GM21825 (cell line): ENCODE measurements around the gene FXYD7.
"Not testable (repeated sequence)": the region's sequence is repeated elsewhere in the genome, so short reads cannot be mapped to it uniquely, and the experiment has no call there.

Experiments
- ATAC-seq: cut with Tn5 transposase; IDR thresholded peaks from one replicate; pipeline ENCODE4 v1.9.1; 2021; ENCODE audit warnings: mild to moderate bottlenecking, moderate library complexity; ENCODE audit not compliant: unreplicated experiment

FXYD7 gene, protein sequence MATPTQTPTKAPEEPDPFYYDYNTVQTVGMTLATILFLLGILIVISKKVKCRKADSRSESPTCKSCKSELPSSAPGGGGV

DNA sequence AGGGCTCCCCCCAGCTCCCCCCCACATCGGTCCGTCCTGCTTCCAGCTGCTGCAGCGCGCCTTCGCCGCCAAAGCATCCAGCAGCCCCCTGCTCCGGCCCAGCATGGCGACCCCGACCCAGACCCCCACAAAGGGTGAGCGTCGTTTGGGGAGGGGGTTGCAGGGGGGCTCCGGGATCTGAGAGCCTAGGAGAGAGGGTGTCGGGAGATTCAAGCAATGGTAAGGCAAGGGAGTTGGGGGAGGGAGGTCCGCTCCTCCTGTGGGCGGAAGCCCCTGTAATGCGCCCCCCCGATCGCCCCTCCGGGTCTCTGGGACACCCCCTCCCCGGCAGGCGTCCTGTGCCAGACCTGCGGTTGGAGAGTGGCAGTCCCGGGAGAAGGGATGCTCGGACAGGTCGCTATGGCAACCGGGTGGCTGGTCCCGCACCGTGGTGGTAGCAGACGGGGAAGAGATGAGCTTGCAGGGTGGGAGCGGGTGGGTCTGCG is at the start of gene FXYD7:
TSS of gene FXYD7 (plus strand) at position 25 of the 485 bp plus-strand sequence. CDS start at position 104, 79 bp downstream.
- no peak for ATAC-seq

DNA sequence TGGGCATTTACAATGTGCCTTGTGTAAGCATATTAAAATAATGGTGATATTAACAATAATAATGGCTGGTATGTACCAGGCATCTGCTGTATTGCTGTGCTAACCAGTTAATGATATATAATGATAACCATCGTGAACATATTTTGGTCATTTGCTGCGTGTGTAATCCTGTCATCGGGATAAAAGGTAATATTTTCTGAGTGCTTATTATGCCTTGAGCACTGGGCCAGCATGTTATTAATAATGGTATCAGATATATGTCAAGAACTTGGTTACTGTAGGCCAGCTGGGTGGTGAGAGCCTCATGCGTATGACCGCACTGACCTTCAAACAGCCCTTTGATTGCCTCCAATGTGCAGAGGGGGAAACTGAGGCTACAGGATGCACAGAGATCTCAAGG is 49.6 kb upstream of the FXYD7 start:
- no peak for ATAC-seq

DNA sequence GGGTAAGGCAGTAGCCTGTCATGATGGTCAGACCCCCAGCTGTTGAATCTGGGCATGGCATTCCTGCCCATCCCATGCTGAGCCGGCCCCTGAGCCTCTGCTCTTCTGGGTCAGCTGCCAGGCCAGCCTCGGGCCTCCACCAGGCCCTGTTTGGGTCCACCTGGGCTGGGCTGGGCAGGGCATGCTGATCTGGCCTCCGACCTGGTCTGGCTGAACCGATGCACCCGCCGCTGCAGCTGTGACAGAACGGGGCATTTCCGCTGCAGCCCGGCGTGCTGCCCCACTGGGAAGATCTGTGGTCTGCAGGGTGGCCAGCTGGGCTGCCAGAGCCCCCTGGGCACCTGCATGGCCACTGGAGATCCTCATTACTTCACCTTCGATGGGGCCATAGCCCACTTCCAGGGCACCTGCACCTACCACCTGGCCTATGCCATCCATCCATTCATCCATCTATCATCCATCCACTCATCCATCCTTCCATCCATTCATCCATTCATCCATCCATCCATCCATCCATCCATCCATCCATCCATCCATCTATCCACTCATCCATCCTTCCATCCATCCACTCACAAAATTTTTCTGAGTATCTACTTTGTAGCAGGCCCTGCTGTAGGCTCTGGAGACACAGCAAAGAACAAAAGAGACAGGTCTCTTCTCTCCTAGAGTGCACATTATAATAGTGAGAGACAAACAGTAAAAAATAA is 49.0 kb upstream of the FXYD7 start:
- ATAC-seq: no peak

DNA sequence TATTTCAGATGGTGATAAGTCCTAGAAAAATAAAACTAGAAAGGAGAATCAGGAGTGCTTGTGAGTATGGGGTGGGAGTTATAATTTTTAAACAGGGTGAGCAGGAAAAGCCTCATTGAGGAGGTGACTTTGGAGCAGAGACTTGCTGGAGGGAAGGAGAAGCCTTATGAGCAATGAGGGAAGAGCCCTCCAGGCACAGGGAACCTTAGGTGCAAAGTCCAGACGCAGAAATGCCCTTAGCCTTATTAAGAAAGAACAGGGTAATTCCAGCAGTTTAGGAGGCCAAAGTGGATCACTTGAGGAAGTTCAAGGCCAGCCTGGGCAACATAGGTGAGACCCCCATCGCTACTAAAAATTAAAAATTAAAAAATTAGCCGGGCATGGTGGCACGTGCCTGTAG is 48.4 kb upstream of the FXYD7 start:
- no peak for ATAC-seq

DNA sequence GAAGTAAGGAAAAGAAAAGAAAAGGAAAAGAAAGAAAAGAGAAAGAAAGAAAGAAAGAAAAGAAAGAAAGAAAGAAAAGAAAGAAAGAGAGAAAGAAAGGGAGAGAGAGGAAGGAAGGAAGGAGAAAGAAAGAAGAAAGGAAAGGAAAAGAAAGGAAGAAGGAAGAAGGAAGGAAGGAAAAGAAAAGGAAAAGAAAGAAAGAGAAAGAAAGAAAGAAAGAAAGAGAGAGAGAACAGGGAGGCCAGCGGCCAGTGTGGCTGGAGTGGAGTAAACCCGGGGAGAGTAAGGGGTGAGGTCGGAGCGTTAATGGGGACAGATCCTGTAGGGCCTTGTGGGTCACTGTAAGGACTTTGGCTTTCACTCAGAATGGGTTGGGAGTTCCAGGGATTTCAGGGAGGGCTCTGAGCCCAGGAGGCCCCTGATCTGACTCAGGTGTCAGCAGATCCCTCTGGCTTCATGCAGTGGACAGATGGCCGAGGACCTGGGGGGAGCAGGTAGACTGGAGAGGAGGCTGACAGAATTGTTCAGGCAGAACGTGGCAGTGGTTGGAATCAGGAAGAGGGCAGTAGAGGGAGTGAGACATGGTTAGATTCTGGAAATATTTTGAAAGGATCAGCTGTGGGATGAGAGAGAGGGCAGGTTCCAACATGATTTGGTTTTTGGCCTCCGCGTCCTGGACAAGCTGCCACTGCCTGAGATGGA is 47.2 kb upstream of the FXYD7 start:
- ATAC-seq: no peak

DNA sequence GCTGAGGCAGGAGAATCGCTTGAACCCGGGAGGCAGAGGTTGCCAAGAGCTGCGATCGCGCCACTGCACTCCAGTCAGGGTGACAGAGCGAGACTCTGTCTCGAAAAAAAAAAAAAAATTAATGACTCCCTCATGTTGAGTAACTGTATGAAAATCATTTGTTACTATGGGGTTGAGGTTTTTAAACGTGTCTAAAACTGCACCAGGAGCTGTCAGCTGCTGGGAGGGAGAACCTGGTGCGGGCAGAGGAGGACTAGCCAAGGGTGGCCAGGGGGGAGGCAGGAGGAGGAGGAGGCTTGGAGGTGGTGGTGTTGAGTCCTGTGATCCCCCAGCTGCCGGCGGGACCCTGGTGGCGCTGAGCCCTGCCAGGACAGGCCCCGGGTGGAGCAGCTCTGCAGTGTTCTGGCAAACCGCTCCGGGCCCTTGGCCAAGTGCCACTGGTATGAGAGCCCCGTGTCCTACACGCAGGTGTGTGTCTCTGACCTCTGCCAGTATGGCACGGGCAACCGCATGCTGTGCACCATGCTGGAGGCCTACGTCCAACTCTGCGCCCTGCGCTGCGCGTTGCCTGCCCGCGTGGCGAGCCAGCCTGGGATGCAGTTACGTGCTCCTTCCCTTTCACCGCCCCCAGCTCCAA is 44.5 kb upstream of the FXYD7 start:
- ATAC-seq: no peak

DNA sequence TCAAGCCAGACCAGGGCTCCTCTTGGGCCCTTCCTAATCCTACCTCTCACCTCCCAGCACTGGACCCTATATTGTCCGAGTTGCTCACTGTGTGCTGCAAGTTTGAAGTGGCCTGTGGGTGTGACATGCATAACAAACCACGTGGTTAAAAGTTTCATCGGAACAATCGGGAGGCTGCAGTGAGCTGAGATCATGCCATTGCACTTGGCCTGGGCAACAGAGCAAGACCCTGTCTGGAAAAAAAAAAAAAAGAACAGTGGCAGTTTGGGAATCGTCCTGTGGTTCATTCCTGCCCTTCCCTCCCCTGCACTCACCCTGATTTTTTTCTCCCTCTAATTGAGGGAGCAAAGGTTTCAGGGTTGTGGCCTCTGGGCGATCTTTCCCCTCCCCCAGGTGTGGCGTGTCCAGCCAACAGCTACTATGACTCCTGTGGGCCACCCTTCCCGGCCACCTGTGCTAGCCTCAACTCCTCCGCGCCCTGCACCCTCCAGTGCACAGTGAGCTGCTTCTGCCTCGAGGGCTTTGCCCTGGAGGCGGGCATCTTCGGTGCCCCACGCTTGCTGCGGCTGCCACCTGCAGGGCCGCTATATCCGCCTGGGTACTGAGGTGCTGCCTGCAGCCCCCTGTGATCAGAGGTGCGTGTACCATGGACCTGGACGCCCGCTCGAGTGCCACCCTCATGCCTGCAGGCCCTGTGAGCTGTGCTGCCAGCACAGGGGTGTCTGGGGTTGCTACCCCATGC is 43.7 kb upstream of the FXYD7 start:
- no peak for ATAC-seq

DNA sequence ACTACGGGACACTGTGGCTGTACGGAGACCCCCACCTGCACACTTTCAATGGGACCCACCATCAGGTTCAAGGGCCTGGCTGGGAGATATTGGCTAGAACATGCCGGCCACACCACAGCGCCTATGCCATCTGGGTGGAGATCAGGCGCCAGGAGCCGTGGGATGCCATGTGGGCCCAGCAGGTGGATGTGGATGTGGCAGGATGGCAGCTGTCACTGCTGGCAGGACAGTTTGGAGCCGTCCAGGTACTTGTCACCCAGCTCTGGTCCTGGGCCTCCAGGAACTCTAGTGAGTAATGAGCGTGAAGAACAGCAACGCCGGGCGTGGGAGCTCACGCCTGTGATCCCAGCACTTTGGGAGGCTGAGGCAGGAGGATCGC is 43.2 kb upstream of the FXYD7 start:
- no peak for ATAC-seq

DNA sequence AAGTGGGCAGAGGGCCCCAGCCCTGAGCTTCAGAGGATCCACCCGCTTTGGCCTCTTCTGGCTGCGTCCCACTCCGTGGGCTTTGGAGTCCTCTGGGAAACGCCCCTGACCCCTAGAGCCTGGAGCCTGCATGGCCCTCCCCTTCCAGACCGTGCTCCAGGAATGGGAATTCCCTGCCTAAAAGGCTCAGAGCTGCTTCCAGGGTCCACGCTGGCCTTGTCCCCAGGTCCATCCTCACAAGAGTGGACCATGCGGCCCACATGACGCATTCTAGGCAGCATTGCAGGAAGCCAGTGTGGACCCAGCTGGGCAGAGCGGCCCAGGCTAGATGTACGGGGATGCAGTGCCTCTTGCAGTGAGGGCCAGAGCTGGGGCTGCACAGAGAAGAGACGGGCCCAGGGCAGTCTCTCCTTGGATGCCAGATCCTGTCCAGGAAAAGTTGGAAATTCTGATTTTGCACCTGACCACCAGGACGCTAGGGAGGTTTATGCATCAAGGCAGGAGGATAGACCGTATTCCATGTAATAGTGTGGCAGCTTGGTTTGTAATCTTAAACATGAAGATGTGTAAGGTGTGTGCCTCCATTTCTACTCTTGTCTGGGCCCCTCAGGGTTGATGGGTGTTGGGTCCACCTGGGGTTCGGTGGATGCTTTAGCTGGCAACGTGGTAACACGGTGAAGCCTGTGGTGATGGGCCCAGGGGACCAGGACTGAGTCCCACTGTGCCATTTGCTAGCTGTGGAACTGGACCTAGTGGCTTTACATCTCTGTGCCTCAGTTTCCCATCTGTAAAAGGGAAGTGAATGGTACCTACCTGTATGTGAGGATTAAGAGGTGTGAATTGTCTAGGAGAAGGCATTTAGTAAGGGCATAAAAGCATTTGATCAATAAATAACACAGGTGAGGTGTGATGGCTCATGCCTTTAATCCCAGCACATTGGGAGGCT is 42.2 kb upstream of the FXYD7 start:
- no peak for ATAC-seq

DNA sequence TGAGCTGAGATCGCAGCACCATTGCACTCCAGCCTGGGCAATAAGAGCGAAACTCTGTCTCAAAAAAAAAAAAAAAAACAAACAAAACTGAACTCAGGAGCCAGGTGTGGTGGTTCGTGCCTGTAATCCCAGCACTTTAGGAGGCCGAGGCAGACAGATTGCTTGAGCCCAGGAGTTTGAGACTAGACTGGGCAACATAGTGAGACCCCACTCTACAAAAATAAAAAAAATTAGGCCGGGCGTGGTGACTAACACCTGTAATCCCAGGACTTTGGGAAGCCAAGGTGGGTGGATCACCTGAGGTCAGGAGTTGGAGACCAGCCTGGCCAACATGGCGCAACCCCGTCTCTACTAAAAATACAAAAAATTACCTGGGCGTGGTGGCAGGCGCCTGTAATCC is 41.1 kb upstream of the FXYD7 start:
- ATAC-seq: not testable (repeated sequence)

DNA sequence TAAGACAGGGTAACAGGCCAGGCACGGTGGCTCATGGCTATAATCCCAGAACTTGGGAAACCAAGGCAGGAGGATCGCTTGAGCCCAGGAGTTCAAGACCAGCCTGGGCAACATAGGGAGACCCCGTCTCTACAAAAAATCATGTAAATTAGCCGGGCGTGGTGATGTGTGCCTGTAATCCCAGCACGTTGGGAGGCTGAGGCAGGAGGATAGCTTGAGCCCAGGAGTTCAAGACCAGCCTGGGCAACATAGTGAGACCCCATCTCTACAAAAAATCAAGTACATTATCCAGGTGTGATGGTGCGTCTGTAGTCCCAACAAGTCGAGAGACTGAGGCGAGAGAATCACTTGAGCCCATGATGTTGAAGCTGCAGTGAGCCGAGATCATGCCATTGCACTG is 39.4 kb upstream of the FXYD7 start:
- not testable (repeated sequence) for ATAC-seq

DNA sequence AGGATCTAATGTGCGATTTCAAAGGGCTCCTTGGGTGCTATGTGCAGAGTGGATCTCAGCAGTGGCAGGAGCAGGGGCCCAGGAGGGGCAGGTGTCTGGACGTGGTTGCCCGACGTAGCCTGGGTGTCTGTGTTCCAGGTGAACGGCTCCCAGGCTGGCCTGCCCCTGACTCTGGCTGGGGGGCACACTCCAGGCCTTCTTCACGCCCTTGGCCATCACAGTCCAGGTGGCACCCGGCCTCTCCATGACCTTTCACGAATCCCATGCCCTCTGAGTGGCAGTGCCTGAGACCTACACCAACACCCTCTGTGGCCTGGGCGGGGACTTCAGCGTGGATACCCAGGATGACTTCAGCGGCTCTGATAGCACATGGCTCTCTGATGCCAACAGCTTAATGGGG is 38.7 kb upstream of the FXYD7 start:
- no peak for ATAC-seq

DNA sequence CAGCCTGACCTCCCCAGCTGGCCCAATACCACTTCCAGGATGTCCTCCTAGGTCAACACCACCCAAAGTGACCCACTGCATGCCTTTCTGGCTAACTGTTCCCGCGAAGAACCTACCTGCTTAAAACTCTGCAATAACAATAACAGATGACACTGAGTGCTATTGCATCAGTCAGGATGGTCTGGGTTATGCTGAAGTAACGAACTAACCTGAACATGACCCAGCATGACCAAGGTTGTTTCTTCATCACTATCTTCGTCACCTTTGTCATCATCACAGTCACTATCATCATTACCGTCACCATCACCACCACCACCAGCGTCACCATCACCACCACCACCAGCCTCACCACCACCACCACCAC is 38.0 kb upstream of the FXYD7 start:
- ATAC-seq: no peak

DNA sequence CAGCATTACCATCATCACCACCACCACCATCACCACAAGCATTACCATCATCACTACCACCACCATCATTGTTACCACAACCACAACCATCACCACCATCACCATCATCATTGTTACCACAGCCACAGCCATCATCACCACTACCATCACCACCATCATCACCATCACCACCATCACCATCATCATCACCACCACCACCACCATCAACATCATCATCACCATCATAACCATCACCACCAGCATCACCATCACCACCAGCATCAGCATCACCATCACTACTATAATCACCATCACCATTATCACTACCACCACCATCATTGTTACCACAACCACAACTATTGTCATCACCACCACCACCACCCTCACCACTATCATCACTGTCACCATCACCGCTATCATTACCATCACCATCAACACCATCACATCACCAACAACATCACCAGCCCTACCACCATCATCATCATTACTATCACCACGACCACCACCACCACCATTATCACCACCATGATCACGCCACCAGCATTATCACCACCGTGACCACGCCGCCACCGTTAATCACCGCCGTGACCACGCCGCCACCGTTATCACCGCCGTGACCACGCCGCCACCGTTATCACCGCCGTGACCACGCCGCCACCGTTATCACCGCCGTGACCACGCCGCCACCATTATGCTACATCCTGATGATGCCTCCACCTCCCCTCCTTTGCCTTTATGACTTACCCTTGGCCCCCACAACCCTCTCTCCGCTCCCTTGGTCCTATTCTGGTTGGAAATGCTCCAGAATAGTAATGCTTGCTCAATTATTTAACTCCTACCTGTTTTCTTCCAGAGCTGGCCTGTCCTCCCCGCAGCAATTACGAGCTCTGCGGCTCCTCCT is 37.4 kb upstream of the FXYD7 start:
- no peak for ATAC-seq

DNA sequence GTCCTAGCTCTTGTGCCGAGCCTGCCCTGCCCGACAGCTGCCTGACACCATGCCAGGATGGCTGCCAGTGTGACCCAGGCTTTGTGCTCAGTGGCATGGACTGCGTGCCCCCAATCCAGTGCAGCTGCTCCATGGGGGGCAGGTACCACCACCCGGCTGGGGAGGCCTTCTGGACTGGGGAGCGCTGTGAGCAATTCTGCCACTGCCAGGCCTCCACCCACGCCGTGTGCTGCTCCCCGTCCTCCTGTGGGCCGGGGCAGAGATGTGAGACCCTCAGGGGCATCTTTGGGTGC is 36.8 kb upstream of the FXYD7 start:
- ATAC-seq: no peak

DNA sequence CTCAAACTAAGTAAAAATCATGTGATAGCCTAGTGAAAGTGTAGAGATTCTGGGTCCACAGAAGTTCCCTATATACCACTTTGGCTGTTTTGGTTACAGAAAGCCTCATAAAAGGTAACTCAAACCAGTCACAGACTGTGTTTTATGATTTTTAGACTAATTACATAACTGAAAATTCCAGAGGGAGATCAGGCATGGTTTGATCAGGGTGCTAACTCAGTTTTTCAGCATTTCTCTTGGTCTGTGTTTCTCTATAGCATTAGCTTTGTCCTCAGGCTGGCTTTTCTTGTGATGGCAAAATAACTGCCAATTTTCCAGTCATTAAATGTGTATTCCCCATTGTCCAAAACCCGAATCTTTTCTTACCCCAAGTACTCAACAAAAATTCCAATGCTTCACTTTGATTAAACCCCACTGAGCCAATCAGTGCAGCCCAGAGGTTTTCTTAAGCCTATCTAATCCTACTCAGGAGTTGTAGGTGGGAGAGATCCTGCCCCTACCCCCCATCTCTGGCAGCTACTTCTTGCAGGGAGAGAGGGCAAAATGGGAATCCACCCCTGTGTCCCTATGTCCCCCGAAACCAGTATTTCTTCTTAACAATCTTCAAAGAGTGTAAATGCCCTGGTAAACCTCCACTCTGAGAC is 36.0 kb upstream of the FXYD7 start:
- no peak for ATAC-seq

DNA sequence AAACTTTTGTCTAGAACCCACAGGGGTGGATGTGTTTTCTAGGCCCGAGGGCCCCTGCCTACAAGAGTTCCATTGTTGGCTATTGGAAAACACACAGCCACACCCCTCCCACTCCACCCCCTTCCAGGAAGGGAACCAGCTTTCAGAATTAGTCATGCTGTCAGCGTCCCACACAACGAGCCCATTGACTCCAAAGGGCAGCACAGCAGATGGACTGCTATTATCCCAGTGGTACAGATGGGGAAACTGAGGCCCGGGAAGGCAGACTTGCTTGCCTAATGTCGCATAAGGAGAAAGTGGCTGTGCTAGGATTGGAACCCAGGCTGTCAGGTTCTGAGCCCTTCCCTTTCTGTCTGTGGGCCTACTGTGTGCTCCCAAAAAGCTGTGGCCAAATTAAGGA is 35.5 kb upstream of the FXYD7 start:
- no peak for ATAC-seq

DNA sequence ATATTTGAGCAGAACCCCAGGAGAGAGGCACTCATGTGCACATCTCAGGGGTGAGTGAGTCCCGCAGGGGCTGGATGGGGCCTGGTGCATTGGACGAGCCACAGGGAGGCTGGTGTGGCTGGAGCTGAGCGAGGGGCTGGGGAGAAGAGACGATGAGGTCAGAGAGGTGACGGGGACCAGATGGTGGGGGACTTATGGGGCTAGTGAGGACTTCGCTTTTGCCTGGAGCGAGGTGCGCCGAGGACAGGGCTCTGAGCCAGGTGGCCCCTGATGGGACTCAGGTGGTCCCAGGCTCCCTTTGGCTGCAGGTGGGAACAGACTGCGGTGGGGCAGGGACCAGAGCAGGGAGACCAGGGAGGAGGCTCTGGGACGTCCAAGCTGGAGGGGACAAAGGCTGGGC is 34.3 kb upstream of the FXYD7 start:
- ATAC-seq: no peak
